A375 (cell line): ENCODE measurements around the gene SLC35F2. TPM values are rescaled to one million over a fixed set of nuclear protein-coding genes. Genes with fewer than 3 reads are reported as not detected.

Experiments used
- total RNA-seq: library from RNA; depleted of rRNA; stranded (reverse); fragments of >200 nt; shearing (Covaris generic); gene quantifications from 2 replicates; pipeline ENCODE4 v1.2.3, GENCODE V29; 2014; rRNA removed

The SLC35F2 gene
- total RNA-seq = 30.0 and 31.0 TPM in 2 replicates

GRCh38 chr11:107858217-107859070 lies at the start of gene SLC35F2:
Gene SLC35F2 (minus strand): TSS chr11:107858787. CDS start chr11:107858767, 20 bp downstream.

Other genes with a start within 250 kb of the SLC35F2 start
- not detected in 2 replicates for gene SLN, start 146.7 kb downstream of the SLC35F2 start, total RNA-seq
- 1.1 and 2.3 TPM in 2 replicates for gene RAB39A, start 69.7 kb upstream of the SLC35F2 start, total RNA-seq
- 28.7 and 31.3 TPM in 2 replicates for gene CUL5, start 150.1 kb upstream of the SLC35F2 start, total RNA-seq